Measurements from ENCODE around the gene NACC2.
A peak's percentile ranks its signal among the peaks of the same experiment; 100 is the strongest.

The NACC2 gene

DNA sequence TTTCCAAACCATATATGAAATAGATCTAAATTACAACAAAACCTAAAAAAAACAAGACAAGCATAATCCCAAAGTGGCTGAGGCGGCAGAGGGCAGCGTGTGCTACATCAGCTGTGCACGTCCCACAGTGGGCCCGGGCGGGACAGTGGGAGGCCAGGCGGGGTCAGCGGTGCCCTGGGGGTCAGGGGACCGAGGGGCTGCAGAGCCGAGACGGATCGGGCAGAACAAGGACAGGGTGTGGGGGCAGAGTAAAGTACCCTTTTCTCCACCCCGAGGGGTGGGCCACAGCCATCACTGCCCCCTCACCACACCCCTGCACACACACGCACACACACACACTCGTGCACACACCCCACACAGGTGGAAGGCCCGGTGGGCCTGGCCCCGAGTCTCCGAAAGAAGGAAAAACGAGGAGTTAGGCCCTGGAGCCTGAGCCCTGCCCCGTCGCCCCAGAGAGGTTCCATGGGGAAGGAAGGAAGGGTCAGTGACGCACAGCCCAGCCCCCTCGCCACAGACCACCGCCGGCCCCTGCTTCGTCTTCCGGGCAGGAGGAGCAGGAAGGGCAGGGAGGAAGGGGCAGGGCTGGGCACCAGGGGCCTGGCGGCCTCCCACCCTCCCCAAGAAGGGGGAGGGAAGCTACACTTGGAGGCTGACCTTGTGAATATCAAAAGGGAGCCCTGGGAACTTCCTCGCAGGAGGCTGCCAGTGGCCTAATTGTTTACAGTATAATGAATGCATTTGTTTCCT lies 84.3 kb downstream of the NACC2 start:
- DNase-seq (ENCODE audit: low spot score), result no peak

DNA sequence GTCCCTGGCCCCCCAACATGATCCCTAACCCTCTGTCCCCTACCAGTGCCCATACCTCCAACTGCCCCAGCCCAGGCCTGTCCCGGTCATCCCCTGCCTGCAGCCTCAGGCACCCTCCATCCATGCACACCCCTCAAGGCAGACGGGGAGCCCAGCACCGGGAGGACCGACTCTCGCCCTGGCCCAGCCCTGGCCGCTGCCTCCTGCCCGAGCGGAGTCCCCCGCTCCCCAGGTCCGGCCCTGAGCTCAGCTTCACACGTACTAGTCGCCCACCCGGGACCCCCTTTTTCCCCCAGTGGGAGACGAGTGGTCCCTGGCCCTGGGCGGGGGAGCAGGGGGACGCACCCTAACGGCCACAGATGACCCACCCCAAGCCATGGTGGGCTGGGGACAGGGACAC lies 84.9 kb downstream of the NACC2 start:
- no peak for DNase-seq (ENCODE audit: low spot score)

DNA sequence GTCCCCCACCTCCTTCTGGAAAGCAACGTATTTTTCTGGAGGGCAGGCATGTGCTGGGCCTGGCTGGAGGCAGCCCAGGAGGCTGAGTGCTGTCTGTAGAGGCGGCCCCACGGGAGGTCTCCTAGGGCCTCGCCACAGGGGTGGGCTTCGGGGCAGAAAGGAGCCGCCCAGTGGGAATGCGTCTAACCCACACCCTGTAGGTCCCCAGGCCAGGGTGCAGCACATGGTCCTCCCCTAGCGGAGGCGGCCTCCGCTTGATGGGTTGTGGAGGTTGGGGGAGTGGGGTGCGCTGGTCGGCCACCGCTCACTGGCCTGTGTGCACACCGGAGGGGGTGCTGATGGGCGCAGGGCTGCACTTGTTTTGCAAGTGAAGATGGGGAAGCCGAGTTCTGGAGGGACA lies 85.6 kb downstream of the NACC2 start:
- no peak for DNase-seq (ENCODE audit: low spot score)

DNA sequence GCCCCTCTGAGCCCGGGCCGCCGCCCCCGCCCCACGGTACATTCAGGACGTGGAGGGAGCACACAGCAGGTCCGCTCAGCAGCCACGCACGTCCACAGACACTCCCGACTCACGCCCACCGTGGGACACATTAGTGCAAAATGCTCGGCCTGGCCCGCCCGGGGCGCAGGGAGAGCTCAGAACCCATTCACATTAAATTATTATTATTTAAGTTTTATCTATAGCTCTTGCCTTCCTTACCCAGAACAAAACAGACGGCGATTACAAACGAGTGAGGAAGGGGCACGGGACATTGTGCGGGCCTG lies 86.4 kb downstream of the NACC2 start:
- no peak for DNase-seq (ENCODE audit: low spot score)

DNA sequence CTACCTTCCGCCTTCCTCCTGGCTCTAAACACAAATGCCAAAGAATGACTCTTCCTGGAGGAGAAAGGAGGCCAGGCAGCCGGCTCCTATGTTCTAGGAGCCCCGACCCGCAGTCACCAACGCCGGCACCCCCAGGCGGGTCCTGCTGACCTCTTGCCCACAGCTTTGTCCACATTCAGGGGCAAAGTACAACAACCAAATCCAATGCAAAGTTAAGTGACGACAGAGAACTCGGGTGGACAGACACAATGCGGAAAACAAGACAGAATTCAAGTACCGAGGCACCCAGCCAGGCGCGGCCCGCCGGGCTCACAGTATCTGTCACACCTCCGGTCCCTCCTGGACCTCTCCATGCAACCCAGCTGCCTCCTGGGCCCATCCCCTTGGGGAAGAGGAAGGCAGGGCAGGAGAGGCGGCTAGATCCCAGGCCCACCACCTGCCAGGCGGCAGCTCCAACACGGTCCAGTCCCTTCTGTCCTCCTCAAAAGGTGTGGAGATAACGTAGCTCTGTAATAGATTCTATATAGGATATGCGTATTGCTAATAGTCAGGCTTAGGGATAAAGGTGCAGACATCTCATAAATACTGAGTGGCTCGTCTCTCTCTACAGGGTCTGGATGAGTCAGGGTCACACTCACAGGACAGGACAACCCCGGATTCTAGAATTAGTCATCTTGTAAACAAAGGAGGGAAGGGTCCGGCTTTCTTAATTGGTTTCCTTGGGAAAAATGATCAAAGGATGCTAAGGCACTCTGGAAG lies 87.0 kb downstream of the NACC2 start:
- peak; percentile 86 for DNase-seq (ENCODE audit: low spot score)

DNA sequence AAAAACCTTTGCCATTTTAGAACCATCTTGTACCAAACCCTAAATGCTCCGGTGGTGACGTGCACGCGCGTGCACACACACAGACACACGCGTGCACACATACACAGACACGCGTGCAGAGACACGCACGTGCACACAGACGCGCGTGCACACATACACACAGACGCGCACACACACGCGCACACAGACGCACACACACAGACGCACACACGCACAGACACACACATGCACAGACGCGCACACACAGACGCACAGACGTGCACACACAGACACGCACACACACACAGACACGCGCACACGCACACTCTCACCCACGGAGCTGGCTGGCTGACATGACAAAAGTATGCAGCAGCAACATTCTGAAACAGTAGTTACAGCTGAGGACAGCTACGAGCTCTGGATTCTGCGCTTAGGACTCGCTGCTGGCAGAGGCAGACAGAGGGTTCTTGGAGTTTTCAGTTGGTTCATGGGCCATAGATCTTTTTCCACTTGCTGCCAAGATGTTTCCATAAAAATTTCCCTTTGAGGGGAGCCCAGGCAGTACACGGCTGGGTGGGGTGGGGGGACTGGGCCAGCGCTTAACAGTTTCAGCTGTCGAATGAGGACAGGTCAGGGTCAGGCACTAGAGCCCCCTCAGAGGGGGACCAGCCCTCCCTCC lies 87.7 kb downstream of the NACC2 start:
- no peak for DNase-seq (ENCODE audit: low spot score)

DNA sequence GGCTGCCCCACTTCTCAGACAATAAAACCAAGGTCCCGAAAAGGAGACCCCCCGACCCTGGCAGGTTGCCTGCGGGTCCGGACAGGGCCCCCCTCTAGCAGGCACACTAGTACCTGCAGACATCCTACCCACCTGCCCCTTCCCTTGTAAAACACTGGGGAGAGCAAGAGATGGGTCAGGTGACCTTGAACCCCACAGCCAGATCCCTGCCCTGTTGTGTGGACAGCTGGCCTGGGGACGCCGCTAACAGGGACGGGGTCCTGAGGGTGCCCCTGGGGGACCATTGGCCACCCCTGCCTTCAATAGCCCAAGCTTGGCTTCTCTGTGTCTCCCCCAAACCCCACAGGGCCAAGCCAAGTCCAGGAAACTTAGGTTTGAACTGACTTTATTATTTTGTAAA lies 88.9 kb downstream of the NACC2 start:
- no peak for DNase-seq (ENCODE audit: low spot score)

DNA sequence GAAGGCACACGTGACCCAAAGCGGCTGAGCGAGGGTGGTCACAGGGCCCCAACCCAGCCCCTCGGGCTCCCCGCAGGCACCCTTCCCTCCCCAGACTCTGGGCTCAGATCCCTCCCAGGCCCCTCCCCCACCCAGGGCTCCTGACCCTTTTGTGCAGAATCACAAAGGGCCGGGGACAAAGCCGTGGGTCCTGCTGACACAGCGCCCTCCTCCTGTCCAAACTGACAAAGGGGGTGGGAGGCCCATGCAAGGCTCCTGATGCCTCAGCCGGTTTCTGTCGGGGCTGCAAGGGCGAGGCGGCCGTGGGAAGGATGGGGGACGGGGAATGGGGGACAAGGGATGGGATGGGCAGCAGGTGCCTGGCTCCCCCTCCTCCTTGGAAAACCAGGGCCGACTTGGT lies 90.4 kb downstream of the NACC2 start:
- DNase-seq (ENCODE audit: low spot score), result no peak

DNA sequence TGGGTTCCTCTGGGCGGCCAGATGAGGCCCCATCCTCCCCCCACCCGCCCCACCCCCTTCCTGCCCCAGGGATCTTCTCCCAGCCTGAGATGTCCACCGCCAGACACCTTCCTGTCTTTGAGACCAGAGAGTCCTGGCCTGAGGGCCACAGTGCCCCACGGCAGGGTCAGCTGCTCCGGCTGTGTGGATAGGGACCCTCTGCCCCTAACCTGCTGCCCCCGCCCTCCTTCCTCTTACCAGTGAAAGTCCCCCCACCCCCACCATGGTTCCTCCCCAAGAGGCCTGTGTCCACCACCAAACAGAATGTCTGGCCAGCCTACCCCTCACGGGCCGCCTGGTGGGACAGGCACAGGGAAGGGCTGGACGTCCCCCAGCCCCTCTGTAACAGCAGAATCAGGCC lies 90.9 kb downstream of the NACC2 start:
- DNase-seq (ENCODE audit: low spot score), result no peak

DNA sequence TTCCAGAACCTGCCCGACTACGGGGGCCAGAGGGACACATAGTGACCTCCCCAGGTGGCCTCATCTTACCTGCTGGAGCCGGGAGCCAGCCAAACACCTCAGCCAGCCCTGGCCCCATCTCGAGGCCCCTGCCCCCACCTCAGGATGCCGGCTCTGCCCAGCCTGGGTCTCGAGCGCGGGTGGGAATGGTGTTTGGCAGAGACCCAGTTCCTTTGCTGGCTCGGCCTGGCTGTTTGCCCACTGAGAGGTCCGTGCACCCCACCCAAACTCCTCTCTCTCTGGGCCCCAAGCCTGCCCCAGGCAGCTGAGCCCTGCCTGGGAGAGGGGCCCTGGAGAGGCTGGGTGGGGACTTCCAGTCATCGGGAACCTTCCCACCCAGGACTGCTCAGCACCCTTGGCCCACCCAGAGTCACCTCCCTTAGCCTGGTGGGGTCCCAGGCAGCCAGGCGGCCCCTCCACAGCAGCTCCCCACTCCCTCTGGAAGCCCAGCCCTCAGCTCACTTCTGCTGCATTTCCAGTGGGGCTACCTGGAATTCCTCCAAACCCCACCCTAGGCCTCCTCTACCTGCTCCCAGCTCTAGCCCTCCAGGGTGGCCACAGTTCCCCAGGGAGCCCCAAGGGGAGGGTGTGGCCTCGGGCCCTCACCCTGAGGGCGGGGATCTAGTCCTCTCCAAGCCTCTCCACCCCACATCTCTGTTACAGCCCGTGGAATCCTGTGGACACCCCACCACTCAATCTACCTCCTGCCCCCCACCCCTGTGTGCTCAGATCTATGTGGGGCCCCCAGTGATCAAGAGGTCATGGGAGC lies 91.5 kb downstream of the NACC2 start:
- no peak for DNase-seq (ENCODE audit: low spot score)

DNA sequence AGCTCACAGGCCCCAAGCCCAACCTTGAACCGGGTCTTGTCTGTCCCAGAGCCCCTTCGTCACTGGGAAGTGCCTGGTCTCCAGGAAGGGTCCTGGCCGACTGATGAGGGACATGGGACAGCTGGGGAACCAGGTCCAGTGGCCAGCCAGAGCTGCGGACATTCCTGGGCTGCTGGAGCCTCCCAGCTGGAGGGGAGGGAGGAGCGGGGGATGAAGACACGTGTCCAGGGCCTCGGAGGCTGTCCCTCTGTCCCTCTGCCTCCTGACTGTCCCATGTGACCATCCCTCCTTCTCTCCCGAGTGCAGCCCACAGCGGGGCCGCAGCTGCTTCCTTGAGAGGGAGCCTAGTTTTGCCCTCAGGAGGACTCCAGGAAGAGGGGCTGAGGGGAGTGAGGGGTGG lies 92.2 kb downstream of the NACC2 start:
- peak; percentile 87 for DNase-seq (ENCODE audit: low spot score)

DNA sequence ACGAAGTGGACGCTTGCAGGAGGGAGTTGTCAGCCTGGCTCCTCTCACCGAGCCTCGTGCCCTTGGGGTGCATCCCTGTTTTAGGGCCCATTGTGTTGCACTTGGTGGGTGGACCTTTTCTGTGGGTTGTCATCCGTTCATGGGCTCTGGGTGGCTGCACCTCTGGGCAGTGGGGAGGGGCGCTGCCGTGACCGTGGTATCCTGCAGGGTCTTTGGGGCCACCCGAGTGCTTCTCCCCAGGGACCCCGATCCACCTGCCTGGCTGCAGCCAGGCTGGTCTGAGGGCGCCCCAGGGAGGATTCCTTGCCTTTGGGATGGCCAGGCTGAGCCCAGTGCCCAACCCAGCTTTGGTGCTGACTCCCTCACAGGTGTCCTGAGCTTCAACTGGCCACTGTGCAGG lies 92.9 kb downstream of the NACC2 start:
- DNase-seq (ENCODE audit: low spot score), result no peak

DNA sequence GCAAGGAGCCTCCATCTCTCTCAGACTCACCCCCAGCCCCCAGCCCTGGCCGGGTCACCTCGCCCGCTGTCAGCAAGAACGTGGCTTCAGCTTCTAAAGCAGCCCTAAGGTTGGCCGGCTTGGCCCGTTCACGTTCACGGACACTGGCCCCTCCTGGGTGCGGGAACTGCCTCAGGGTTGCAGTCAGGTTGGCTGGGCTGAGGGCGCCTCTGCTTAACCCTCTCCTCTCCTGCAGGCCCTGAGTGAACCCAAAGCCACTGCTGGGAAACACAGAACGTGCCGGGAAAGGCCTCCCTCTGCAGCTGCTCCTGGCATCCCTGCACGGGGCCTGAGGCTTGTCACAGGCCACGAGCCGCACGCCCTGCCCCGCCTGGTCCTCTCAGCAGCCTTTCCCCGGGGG lies 93.9 kb downstream of the NACC2 start:
- no peak for DNase-seq (ENCODE audit: low spot score)

DNA sequence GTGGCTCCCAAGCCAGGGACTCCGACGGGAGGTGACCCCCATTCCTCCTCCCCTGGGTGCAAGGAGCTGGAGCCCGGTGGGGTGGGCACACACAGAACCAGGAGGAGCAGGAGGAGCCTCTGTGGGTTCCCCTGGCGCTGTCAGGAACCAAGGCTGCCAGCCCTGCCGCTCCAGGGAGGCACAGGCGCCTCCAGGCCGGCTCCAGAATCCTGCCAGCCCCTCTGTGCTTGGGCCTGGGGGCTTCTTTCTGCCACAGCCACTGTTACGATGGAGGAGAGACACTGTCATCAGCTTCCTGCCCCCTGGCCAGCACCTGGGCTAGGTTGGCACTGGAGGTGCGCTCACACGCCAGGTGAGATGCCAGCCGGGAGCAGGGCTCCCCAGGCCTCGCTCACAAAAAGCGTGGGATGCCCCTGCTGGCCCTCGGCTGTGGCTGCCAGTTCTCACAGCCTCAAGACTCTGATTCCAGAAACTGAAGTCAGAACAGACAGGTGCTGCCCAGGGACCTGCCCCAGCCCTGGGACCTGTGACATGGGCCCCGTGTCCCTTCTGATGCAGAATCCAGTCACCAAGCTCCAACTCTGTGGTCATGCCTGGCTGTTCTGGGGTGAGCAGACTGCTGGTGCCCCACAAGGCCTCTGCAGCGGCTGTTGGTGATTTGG lies 96.5 kb downstream of the NACC2 start:
- DNase-seq (ENCODE audit: low spot score), result no peak

DNA sequence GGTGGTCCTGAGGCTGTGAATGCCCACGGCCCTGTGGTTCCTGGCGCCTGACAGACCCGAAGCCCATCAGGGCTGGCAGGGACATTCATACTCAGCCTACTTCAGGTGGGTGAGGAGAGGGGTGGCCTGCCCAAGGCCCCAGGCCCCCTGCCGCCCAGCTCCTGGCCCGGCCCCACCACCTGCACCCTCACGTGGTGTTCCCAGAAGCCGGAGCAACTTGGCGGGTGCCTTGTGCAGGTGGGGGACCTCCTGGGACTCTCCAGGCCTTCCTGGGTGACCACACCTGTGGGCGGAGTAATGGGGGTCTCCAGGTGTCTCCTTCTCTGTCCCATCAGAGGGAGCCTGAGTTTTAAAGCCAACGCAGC lies 97.1 kb downstream of the NACC2 start:
- no peak for DNase-seq (ENCODE audit: low spot score)

DNA sequence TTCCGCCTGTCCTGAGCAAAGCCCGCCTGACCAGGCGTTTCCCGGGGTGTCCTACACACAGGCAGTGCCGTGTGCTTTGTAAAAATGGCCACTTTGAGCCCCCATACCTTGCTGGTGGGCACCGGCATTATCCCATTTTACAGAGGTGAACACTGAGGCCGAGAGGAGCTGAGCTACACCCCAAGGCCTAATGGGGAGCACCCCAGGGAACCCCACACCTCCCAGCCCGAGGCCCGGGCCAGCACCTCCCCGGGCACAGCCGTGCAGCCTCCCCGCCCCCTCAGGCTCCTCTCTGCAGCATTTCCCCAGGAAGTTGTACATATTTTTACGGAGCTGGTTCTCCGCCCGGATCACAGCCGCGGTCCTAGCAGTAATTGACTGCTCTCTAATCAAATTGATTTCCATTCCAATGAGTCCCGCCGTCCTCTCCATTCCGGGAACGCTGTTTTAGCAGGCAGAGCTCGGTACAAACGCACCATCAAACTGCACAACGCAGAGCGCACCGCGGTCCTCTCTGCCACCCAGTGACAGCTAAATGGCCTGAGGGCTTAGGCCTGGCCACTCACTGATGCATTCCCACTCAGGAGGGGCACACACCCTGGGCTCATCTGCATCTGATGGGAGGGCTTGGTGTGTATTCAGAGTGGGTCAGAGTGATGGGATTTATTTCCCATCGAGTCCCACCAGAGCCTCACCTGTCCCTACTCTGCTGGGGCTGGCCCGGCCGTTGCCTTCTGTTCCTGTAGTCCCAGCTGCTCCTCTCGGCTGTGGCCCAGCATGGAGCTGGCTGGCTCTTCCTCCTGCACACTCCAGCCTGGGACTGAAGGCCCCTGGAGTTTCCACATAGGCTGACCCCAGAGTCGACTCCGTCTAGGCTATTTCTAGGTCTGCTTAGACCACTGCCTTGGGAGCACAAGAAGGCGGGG lies 97.7 kb downstream of the NACC2 start:
- no peak for DNase-seq (ENCODE audit: low spot score)

DNA sequence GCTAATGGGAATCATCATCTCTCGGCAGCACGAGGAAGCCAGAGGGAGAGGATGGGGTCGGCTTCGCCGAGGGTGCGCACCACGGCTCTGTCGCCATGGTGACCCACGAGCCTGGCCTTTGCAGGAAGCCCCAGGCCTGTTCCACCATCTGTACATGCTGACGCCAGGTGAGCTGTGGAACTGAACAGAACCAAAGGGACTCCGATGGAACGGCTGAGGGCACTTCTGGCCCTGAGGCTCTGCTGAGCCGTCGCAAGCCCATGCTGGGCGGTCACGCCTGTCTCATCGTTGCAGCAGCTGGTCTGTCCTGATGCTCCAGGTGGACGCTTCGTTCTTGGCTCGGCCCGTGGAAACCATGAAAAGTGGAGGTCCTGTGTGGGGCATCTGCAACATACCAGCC lies 99.3 kb downstream of the NACC2 start:
- DNase-seq (ENCODE audit: low spot score), result no peak

DNA sequence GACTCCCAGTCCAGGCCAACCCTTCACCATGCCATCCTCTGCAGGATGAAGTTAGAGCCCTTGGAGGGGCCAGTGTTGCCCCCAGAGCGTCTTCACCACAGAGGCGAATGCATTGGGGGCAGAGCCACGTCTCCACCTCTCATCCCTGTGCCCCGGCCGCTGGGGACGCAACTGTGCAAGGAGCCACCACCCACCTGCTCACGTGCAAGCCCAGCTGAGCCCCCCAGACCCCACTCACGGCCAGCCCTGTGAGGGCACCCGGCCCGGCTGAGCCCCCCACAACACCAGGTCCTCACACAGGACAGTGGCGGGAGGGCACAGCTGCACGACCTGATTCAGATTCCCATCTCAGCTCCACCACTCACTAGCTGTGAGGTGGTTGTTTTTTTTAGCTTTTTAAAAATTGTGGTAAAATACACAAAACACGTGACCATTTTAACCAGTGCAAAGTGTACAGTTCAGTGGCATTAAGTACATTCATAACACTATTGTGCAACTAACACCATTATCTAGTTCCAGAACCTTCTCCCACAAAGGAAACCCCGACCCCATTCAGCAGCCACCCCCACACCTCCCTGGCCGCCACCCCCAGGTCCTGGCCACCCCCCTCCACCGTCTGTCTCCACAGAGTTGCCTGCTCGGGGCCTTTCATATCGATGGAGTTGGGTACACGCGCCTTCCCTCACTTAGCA lies 100.4 kb downstream of the NACC2 start:
- no peak for DNase-seq (ENCODE audit: low spot score)

DNA sequence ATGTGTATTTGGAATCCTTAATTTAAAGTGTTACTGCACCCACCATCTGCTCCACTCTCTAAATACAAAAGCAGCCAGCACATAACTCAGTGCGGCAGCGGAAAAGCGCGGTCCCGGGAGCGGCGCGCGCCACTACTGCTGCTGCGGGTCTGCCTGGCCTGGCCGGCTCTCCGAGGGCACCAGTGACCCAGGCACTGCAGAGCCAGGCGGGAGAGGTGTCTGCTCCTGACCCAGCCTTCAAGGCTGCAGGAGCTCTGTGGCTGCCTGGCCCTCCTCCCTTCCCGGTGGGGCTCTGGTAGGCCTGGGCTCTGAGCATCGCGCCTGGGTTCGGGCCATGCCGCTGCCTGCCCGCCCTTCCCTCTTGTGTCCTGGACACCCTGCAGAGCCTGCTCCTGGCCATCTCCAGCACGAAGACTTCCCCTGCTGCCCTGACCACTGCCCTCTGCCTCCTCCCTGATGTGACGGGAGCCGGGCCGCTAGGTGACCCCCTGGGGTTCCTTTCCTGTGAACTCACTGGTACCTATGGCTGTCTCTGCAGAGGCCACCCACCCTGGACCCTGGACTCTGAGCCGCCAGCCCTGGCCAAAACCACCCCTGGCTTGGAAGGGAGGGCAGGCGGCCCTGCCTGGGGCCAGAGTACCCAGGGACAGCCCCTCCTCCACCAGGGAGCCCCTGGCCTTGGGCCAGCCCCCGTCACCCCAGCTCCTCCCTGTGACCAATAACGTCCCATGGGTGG lies 101.2 kb downstream of the NACC2 start:
- DNase-seq (ENCODE audit: low spot score), result no peak

DNA sequence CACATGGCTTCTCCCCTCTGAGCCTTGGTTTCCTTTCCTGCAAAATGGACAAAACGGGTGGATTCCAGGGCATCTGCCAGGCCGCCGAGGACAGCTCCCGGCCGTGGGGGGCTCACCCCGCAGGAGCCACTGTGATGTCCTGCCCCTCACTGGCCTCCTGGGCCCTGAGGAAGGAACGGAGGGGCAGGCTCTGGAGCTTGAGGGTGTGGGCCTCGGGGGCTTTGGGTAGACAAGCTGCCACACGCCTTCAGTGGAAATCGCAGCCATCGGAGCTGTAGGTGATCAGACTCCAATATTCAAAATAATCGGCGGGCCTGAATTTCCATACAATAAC lies 101.7 kb downstream of the NACC2 start:
- no peak for DNase-seq (ENCODE audit: low spot score)
